ENCODE measurements around the gene CSF1.
"Not testable (repeated sequence)": the region's sequence is repeated elsewhere in the genome, so short reads cannot be mapped to it uniquely, and the experiment has no call there.

Gene CSF1

DNA sequence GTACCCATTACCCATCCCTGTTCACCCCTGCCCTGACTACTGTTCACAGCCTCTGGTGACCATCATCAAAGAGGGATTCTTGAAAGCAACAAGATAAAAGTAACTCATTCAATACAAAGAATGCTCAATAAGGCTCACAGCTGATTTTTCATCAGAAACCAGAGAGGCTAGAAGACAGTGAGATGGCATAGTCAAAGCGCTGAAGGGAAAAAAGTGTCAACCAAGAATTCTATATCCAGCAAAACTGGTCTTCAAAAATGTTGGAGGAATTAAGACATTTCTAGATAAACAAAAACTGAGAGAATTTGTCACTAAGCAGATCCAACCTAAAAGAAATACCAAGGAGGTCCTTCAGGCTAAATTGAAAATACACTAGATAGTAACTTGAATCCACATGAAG is 27.1 kb downstream of the CSF1 start:
- DNase-seq (ENCODE audit: low read depth): no peak

DNA sequence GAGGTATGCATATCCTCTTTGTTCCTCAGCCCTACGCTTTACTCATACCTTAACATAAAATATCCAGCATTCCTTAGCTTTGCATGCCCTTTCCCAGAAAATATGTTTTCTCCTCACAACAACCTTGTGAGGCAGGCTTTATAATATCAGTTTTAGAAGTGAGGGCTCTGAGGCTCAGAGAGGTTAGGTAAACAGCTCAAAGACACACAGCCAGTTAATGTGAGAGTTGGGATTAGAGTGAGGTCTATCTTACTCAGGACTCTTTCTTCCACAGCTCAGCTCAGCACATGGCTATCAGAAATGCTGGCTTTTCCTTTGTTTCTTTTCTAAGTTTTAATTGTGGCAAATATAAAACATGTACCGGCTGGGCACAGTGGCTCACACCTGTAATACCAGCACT is 27.9 kb downstream of the CSF1 start:
- no peak for DNase-seq (ENCODE audit: low read depth)

DNA sequence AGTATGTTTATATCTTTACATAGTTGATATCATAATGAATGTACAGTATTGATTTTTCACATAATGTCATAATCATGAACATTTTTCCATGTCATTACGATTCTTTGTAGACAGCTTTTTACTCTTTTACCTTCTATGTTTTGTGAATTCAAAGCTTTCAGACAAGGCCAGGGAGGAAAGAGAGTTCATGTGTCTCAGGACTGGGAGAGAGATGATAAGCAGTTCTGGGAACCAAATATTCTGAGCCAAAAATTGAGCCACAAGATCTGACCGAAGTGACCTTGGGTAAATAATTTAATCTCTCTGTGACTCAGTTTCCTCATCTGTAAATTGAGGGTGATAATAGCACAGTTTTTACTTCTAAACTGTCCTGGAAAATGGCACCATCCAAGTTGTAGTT is 31.8 kb downstream of the CSF1 start:
- no peak for DNase-seq (ENCODE audit: low read depth)

DNA sequence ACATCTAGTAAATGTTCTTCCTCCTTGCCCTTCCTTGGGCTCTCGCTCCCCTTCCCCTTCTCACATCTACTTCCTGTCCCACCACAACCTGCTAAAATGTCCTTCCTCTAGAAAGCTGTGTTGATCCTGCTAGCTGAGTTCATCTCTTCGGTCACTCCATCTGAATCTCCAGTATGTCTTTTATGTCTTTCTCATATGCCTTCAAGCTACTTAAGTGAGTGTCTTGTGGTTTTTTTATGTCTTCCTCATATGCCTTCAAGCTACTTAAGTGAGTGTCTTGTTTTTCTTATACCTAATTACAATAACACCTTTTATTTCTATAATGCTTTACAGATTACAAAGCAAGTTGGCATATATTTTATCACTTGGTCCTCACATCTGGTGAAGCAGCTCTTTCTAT is 33.9 kb downstream of the CSF1 start:
- no peak for DNase-seq (ENCODE audit: low read depth)

DNA sequence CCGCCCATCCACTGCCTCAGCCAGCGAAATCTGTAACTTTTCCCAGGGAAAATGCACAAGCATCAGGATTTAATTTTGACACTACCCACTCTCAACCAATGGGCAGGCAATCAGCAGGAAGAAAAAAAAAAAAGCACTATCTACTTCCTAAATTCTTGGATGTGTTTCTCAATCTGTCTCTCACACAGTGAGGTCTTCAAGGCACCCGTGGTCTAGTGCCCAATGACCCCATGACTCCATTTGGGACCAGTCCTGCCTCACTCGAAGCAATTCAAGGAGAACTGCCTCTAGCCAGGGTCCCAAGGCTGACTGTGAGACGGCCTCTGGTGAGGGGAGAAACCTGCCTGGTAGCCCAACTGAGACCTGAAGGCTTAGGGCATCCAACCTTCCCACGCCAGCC is 35.9 kb downstream of the CSF1 start:
- no peak for DNase-seq (ENCODE audit: low read depth)

DNA sequence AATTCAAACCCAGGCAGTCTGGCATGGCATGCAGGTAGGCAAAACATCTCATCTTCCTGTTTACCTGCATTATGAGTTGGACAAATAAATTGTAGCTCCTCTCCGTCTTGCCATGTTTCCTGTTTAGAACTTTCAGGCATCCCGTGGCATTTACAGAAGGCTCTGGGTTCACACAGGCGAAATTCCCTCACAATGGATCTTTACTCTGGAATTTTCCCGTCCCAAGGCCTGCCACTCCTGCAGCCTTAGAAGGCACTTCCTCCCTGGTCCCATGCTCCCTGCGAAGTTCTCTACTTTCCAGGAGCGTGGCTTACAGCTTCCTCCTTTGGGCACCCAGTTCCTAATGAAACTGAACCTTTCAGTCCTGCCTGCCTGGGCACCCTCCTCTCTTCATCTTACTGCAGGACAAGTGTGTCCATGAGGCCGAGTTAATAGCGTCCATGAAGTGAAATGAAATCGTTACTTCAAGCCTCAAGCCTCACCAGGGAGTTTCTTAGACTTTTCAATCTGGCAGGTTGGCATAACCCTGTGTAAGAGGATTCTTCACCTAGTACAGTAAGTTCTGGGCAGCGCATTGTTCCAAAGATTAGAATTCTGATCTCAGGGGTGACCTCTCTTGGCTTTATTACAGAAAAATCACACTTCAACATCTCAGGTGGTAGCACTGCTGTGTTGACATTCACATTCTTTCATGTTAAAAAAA is 37.1 kb downstream of the CSF1 start:
- no peak for DNase-seq (ENCODE audit: low read depth)

DNA sequence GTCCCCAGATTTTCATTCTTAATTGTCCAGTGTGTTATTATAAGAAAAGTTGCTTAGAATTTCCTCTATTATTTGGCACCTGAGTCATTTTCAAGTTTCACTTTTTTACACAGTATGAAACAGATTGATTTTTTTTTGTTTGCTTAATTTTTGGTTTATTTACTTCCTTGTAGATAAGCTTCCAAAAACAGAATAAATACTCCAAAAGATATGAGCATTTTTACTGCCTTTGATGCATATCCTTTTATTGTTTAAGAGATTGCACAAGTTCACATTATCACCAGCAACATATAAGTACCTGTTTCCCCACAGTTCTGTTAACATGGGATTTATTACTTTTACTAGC is 37.6 kb downstream of the CSF1 start:
- no peak for DNase-seq (ENCODE audit: low read depth)

DNA sequence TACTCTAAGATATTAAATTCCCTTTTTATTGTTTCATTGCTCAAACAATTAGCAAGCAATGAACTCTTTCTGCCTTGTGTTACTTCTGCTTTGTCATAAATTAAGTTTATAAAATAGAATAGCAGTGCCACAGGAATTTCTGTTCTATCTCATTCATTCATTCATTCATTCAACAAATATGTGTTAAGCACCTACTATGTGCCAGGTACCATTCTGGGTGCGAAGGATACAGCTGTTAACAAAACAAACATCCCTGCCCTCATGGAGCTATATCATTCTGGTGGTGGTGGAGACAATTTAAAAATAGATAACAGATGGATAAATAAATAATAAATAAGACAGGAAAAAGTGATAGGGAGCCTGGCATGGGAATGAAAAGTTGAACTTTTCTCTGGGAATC is 39.4 kb downstream of the CSF1 start:
- DNase-seq (ENCODE audit: low read depth): no peak

DNA sequence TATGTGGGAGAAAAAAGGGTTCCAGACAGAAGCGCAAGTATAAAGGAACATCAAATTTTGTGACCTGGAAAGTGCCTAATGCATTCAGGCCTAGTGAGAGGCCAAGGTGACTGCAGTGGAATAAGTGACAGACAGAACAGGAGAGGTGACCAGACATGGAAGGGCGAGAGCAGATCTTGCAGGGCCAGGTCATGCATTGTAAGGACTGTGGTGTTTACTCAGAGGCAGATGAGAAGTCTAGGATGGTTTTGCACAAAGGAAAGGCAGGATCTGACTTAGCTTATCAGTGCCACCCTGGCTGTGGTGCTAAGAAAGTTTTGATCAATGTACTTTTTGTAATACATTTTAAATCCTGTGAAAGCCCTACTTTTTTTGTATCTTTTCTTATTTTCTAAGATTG is 39.9 kb downstream of the CSF1 start:
- DNase-seq (ENCODE audit: low read depth): no peak

DNA sequence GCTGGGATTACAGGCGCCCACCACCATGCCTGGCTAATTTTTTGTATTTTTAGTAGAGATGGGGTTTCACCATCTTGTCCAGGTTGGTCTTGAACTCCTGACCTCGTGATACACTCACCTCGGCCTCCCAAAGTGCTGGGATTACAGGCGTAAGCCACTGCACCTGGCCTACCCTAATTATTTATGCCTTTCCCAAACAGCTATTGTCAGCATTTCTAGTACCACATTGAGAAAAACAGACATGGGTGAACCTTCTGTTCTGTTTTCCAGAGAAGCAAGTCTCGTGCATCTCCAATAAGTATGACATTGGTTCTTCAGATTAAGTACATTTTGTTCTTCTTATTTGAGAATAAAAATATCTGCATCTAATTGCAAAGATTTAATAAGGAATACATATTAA is 40.9 kb downstream of the CSF1 start:
- not testable (repeated sequence) for DNase-seq (ENCODE audit: low read depth)

DNA sequence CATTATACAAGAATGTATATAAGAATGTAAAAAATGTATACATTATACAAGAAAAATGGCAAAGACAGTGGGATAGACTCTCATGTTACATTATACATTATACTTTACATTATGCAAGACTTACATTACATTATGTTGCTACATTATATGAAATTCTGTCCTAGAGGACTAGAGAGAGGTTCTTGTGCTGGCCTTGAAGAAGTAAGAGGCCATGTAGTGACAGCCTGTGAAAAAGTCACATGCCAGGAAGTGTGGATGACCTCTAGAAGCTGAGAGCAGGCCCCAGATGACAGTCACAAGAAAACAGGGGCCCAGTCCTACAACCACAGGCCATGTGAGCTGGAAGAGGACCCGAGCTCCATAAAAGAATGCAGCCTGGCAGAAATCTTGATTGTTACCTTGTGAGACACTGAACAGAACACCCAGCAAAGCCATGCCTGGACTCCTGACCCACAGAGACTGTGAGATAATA is 43.4 kb downstream of the CSF1 start:
- no peak for DNase-seq (ENCODE audit: low read depth)

DNA sequence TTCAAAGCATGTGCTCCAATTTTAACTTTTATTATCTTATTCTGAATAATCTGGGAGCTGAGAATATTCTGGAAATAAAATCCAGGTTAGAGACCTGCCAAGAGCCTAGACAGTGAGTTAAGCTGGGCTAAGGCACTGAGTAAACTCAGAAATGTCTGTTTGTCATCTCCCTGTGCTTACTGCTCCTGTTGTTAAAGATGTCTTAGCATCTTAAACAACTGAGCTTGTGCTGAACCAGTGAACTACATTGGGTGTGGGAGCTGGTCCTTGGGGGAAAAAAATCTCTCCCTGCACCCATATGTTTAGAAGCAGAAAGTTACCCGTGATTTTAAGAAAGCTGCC is 49.0 kb downstream of the CSF1 start:
- no peak for DNase-seq (ENCODE audit: low read depth)

DNA sequence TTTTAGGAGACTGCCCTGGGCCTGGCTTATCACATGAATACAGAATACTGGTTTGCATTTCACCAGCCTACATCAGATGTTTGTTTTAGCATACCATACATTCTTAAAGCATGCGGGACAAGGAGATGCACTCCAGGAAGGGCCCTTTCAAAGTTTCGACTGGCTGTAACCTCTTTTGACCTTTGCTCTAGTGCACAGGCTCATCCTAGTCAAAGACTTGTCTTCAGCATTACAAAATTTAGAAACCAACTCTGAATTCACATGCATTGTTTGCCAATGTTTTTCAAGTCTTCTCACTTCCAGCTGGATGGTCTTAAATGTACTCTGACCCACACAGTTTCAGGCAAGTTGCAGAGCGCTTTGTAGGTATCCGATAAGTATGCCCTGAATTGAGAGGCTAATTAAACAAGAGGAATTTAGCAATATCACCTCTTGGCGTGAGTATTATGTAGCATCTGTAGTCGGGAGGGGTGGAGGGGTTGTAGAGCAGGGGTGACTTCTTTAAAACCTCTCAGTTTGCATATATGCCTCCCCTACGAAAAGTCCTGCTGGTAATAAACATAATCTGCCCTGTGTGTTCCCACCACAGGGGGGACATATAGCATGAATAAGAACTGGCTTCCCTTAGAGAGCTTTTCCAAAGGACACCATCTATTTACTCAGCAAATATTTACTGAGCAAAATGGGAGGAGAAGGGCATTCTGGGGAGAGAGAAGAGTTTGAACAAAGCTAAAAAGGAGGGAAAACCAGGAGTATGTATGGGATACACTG is 49.5 kb downstream of the CSF1 start:
- DNase-seq (ENCODE audit: low read depth): no peak

DNA sequence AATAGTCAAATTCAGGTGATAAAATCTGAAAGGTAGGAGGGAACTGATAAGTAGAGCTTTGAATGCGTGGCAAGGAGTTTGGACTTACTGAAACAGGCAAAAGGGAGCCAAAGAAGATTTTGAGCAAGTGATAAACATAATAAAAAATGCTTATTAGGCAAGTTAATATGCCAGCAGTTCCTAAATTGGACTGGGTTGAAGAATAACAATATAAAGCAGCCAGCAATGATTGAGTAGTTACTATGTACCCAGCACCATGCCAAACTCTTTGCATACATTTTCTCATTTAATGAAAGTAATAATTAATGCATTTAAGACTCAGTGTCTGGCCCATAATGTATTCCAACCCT is 50.1 kb downstream of the CSF1 start:
- no peak for DNase-seq (ENCODE audit: low read depth)

DNA sequence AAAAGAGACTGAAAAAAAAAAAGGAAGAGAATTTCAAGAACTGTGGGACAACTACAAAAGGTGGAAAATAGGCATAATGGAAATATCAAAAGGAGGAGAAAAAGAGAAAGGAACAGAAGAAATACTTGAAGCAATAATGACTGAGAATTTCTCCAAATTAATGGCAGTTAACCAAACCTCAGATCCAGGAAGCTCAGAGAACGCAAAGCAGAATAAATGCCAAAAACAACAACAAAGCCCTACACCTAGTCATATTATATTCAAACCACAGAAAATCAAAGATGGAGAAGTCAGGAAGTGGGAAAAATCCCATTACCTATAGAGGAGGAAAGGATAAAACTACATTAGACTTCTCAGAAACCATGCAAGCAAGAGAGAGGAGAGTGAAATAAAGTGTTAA is 53.2 kb downstream of the CSF1 start:
- no peak for DNase-seq (ENCODE audit: low read depth)

DNA sequence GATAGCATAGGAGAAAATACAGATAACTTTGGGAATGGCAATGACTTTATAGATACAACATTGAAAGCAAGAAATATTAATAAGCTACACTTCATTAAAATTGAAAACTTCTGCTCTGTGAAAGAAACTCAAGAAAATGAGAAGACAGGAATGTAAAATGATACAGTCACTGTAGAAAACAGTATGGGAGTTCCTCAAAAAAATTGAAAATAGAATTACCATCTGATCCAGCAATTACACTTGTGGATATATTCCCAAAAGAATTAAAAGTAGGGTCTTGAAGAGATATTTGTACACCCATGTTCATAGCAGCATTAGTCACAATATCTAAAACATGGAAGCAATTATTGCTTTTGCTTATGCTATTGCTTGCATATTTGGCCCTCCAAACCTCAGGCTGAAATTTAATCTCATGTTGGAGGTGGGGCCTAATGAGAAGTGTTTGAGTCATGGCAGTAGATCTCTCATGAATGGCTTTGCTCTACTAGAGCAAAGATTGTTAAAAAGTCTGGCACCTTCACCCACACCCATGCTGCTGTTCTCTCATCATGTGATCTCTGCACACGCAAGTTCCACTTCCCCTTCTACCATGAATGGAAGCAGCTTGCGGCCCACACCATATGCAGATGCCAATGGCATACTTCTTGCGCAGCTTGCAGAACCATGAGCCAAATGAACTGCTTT is 58.6 kb downstream of the CSF1 start:
- no peak for DNase-seq (ENCODE audit: low read depth)

DNA sequence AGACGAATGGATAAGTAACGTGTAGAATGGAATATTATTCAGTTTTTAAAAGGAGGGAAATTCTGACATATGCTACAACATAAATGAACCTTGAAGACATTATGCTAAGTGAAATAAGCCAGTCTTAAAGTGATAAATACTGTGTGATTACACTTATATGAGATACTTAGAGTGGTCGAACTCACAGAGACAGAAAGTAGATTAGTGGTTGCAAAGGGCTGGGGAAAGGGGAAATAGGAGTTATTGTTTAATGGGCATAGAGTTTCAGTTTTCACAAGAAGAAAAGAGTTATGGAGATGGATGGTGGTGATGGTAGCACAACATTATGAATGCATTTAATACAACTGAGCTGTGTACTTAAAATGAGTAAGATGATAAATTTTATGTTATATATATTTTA is 59.3 kb downstream of the CSF1 start:
- no peak for DNase-seq (ENCODE audit: low read depth)

DNA sequence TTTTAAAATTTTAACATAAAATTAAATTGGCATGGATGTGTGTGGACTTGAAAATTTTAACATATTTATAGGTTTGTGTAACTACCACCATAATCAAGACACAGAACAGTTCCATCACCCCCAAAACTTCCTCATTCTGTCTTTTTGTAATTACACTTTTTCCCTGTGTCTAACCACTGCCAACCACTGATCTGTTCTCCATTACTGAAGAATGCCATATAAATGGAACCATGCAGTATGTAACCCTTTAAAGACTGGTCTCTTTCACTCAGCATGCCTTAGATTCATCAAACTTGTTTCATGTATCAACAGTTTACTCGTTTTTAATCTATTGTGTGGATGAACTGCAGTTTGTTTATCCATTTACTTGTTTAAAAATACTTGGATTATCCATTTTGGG is 60.9 kb downstream of the CSF1 start:
- no peak for DNase-seq (ENCODE audit: low read depth)

DNA sequence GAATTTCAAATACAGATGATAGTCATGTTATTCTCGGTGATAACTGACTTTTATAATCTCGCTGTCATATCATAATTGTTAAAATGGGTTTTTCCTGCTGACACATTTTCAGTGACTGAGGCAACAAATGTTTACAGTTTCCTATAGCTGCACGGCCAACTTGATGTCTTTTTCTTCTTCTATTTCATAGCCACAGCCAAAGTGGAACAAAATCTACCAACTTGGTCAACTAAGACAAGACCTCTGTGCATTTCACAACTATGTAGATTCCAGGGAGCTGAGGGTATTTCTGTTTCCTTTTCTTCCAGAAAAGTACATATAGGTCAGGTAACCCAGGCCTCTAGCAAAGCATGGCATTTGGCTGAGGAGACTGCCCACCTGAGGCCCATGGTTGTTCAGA is 63.5 kb downstream of the CSF1 start:
- no peak for DNase-seq (ENCODE audit: low read depth)

DNA sequence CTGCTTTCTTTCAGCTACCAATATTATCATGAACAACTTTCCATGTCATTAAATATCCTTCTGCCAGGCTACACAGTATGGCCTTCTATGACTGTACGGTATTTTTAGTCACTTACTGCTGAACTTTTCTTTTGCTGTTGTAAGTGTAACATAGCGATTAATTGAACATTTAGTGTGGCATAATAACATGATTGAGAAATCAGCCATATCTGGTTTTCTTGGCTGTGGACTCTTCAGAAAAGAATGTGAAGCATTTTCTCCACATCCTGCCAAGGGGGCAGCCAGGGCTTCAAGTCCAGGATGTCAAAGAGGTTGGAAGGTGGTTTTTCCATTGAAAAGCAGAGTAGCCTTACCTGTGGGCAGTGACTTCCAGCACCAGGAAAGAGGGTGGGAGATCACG is 65.1 kb downstream of the CSF1 start:
- no peak for DNase-seq (ENCODE audit: low read depth)

DNA sequence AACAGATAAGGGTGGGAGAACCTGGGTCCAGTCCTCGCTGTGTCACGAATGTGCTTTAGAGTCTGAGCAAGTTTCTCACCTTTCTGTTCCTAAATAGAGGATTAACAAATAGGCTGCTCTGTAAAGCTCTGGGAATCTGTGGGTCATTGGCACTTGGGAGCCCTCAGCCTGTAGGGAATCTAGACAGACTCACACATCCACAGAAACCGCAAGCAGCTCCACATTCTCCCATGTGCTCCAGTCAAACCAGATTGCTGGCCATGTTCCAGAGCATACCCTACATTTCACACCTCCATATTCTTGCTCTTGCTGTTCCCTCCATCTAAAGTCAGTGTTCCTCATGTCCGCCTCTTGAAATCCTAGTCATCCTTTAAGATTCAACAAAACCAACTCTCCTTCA is 66.1 kb downstream of the CSF1 start:
- no peak for DNase-seq (ENCODE audit: low read depth)

DNA sequence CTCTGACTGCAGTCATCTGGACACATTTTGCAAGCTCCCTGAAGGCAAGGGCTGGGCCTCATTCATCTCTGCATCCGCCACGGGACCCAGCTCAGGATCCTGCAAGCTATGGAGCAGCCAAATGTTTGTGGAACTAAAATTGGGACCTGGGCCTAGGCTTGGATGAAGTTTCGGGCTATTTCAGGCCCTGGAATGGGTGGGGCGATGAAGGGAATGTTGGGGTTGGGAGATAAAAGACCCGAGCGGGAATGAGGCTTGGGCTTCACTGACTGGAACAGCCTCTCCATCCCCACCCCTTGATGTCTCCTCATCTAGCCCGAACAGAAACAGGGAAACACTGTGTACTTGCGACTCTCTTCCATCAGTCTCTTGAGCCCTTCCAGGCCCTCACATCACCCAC is 66.6 kb downstream of the CSF1 start:
- no peak for DNase-seq (ENCODE audit: low read depth)

DNA sequence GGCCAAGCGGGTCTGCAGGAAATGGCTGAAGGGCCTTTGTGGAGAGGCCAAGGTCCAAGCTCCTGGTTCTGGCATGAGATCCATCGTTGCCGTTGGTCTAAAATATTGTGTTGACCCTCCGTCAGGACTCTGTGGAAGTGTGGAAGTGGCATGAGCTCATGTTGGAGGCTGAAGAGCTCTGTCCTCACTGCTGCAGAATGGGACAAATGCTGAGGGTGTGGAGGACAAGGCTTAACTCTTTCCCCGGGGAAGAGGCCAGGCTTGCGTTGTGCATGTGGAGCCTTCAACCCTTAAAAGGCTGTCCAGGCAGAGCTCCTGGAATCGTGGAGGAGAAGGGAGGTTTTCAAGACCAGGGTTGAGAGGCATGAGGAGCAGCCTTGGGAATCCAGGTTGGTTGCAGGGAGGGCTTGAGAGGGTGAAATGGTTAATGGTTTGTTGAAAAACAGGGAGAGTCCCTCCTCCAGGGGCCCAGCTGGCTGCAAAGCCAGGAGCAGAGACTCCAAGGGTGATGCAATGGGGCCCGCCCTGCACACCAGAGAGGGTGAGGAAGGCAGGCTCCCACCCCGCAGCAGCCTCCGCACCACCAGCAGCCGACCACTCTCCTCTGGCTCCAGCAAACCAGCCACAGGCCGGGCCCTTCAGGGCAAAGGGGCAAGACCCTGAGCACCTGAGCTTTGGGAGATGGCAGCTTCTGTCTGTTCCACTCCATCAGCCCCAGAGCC is 67.2 kb downstream of the CSF1 start:
- no peak for DNase-seq (ENCODE audit: low read depth)
